Mucosa of rectum (tissue), 2 donors: ENCODE data around the gene CALN1.

Experiments used
- H3K27ac ChIP-seq, 2 donors: one replicate each; pipeline ENCODE4 v1.7.0; 2013; ENCODE audit warnings: inconsistent platforms in 2 of 2, low read depth in 2 of 2, low read length in 2 of 2
- H3K27me3 ChIP-seq, 2 donors: one replicate each; pipeline ENCODE4 v1.7.0; 2013; ENCODE audit warnings: low read length in 2 of 2; ENCODE audit not compliant: control insufficient read depth in 2 of 2, insufficient read depth in 2 of 2
- H3K36me3 ChIP-seq, 2 donors: one replicate each; pipeline ENCODE4 v1.7.0; 2013; ENCODE audit warnings: low read length in 2 of 2; ENCODE audit not compliant: control insufficient read depth in 2 of 2, insufficient read depth in 2 of 2
- H3K4me1 ChIP-seq, 2 donors: one replicate each; pipeline ENCODE4 v1.7.0; 2013; ENCODE audit warnings: low read length in 2 of 2, mild to moderate bottlenecking in 1 of 2; ENCODE audit not compliant: control insufficient read depth in 2 of 2, insufficient read depth in 2 of 2
- H3K4me3 ChIP-seq, 2 donors: one replicate each; pipeline ENCODE4 v1.7.0; 2013; ENCODE audit warnings: low read length in 2 of 2
- H3K9ac ChIP-seq, 2 donors: one replicate each; pipeline ENCODE4 v1.7.0; 2013; ENCODE audit warnings: low read length in 2 of 2, low read depth in 1 of 2, mild to moderate bottlenecking in 1 of 2
- H3K9me3 ChIP-seq, 2 donors: one replicate each; pipeline ENCODE4 v1.7.0; 2013; ENCODE audit warnings: low read length in 2 of 2; ENCODE audit not compliant: control insufficient read depth in 2 of 2
- donor health status: healthy.
- donor health status: Normal muscosa, but diverticular disease.

The CALN1 gene

DNA sequence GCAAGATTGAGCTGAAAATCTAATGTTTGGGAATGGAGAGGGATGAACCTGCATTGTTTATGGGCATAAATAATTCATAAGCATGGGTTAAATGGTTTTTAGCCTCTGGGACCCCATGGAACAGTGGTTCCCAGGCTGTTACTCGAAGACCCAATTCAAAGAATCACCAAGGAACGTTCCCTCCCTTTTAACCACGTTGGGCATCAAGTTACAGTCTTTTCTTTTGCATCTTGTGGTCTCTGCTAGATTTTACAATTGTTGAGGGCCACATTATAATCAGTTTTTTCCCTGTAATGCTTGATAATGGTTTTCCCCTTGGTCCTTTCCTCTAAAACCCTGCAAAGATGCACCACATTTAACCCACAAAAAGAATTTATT is 2.5 kb downstream of the CALN1 start:
- no peak overlapping the region for H3K4me3 ChIP-seq
- H3K27me3 ChIP-seq: no peaks in the 10 kb centered on the region
- H3K9me3 ChIP-seq: no peaks in the 10 kb centered on the region
- no peak overlapping the region for H3K27ac ChIP-seq
- H3K9ac ChIP-seq: no peak overlapping the region
- no peaks in the 10 kb centered on the region for H3K36me3 ChIP-seq
- no peaks in the 10 kb centered on the region for H3K4me1 ChIP-seq

- Histone ChIP-seq H3K9ac (no peak overlapping the region), H3K4me1 (no peaks in the 10 kb centered on the region), H3K27me3 (no peaks in the 10 kb centered on the region), H3K36me3 (no peaks in the 10 kb centered on the region), H3K4me3 (no peak overlapping the region), H3K9me3 (no peaks in the 10 kb centered on the region), H3K27ac (no peak overlapping the region)
These were observed 3.0 kb downstream of the CALN1 start for GRCh38 chr7:72408966-72409637.

- Histone ChIP-seq H3K9me3 (no peaks in the 10 kb centered on the region), H3K4me3 (no peak overlapping the region), H3K36me3 (no peaks in the 10 kb centered on the region), H3K9ac (no peak overlapping the region), H3K4me1 (no peaks in the 10 kb centered on the region), H3K27me3 (no peaks in the 10 kb centered on the region), H3K27ac (no peak overlapping the region)
These were observed 5.2 kb downstream of the CALN1 start for GRCh38 chr7:72406820-72407403.

DNA sequence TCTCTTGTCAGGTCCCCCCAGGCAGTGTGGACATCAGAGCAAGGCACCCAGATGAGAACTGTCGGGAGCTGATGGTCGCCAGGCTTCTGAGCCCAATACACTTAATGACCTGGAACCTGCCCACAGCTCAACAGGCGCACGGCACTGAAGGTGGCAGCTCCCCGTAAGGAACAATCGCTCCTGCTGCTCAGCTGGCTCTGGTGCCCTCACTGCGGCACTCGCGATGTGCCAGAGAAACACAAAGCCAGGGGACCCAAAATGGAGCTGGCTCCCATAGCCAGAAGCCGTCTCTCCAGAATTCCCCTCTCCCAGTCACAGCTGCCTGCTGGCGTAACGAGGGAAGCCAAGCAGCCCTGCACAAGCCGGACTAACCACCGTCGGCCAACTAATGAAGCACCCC is 6.3 kb downstream of the CALN1 start:
- Histone ChIP-seq H3K4me1 (no peaks in the 10 kb centered on the region), H3K9me3 (no peaks in the 10 kb centered on the region), H3K4me3 (no peak overlapping the region)

GRCh38 chr7:72405418-72405817 is 6.7 kb downstream of the CALN1 start:
- H3K27me3 ChIP-seq: no peaks in the 10 kb centered on the region
- H3K27ac ChIP-seq: no peak overlapping the region
- H3K4me1 ChIP-seq: no peaks in the 10 kb centered on the region
- no peaks in the 10 kb centered on the region for H3K36me3 ChIP-seq
- H3K9me3 ChIP-seq: no peaks in the 10 kb centered on the region
- no peak overlapping the region for H3K4me3 ChIP-seq
- no peak overlapping the region for H3K9ac ChIP-seq

More for the DNA sequence above, 6.3 kb downstream of the CALN1 start:
- H3K36me3 ChIP-seq: no peaks in the 10 kb centered on the region
- H3K9ac ChIP-seq: no peak overlapping the region
- H3K27ac ChIP-seq: no peak overlapping the region
- no peaks in the 10 kb centered on the region for H3K27me3 ChIP-seq

DNA sequence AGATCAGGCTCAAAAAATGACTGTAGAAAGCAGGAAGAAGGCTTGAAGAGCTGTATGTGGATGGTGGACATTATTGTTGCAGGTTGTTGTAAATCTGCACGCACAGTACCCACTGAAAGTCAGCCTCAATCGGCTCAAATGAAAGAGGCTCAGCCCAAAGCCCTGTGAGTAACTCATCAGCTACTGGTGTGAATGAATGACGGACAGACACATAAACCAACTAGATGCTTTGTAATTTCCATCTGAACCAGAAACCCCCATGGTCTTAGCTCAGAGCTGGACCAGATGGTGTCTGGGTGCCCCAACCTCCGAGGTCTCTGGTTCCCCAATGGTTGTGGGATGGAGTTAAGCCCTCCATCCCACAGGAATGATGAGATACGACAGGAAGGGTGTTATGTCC is 7.4 kb downstream of the CALN1 start:
- H3K27me3 ChIP-seq: no peaks in the 10 kb centered on the region
- no peak overlapping the region for H3K27ac ChIP-seq
- H3K9me3 ChIP-seq: no peaks in the 10 kb centered on the region
- no peaks in the 10 kb centered on the region for H3K36me3 ChIP-seq
- H3K4me3 ChIP-seq: no peak overlapping the region
- H3K9ac ChIP-seq: no peak overlapping the region
- no peaks in the 10 kb centered on the region for H3K4me1 ChIP-seq

- H3K9me3 ChIP-seq: no peaks in the 10 kb centered on the region
- no peaks in the 10 kb centered on the region for H3K36me3 ChIP-seq
- H3K27ac ChIP-seq: no peak overlapping the region
- no peak overlapping the region for H3K4me3 ChIP-seq
- no peaks in the 10 kb centered on the region for H3K4me1 ChIP-seq
- no peak overlapping the region for H3K9ac ChIP-seq
- H3K27me3 ChIP-seq: no peaks in the 10 kb centered on the region
These were observed 8.6 kb downstream of the CALN1 start for GRCh38 chr7:72403458-72404076.

DNA sequence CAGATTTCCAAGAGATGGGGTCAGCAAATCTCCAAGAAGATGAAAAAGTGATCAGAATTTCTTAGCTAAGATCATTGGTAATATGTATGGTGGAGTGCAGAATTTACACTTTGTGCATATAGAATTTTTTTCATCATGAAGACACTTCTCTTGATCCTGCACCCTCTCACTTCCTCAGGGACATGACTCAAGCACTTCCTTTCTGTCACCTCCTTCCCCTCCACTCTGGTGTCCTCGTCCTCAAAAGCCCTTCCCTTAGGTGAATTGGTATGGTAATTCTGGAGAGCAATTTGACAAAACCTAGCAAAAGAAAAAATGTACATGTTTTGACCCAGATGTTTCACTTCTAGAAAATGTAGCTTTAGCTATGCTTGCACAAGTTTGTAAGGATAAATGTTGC is 18.1 kb downstream of the CALN1 start:
- H3K4me1 ChIP-seq: no peaks in the 10 kb centered on the region
- H3K27ac ChIP-seq: no peak overlapping the region
- no peaks in the 10 kb centered on the region for H3K27me3 ChIP-seq
- no peak overlapping the region for H3K4me3 ChIP-seq
- no peak overlapping the region for H3K9ac ChIP-seq
- no peaks in the 10 kb centered on the region for H3K9me3 ChIP-seq
- H3K36me3 ChIP-seq: no peaks in the 10 kb centered on the region

- no peaks in the 10 kb centered on the region for H3K9me3 ChIP-seq
- H3K36me3 ChIP-seq: no peaks in the 10 kb centered on the region
- H3K4me3 ChIP-seq: no peak overlapping the region
- no peaks in the 10 kb centered on the region for H3K4me1 ChIP-seq
- no peak overlapping the region for H3K9ac ChIP-seq
- no peaks in the 10 kb centered on the region for H3K27me3 ChIP-seq
- no peak overlapping the region for H3K27ac ChIP-seq
These were observed 20.2 kb downstream of the CALN1 start for GRCh38 chr7:72391821-72392377.

DNA sequence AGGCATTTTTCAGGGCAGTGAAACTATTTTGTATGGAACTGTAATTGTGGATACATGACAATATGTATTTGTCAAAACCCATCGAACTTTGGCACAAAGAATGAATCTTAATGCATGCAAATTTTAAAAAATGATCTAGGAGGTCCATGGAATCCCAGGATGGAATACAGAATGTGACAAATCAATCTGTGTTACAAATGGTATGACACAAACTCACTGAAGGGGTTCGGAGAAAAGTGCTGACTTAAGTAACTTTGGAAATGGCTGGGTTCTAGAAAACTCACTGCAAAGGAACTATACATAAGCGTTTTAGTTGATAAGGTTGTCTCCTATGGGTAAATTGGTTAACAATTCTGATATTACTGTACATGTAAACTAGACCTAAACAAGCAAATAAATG is 26.0 kb downstream of the CALN1 start:
- no peaks in the 10 kb centered on the region for H3K9me3 ChIP-seq
- H3K36me3 ChIP-seq: no peaks in the 10 kb centered on the region
- no peak overlapping the region for H3K27ac ChIP-seq
- H3K9ac ChIP-seq: no peak overlapping the region
- H3K27me3 ChIP-seq: no peaks in the 10 kb centered on the region
- no peak overlapping the region for H3K4me3 ChIP-seq
- H3K4me1 ChIP-seq: no peaks in the 10 kb centered on the region
